ENCODE results near the gene MRPL19.

Gene MRPL19

GRCh38 chr2:75646583-75647425 lies at the start of gene MRPL19:
Gene MRPL19 (plus strand): TSS chr2:75646783. CDS start chr2:75646808, 25 bp downstream.
- DNase-seq (ENCODE audit: low read depth), result peak; percentile 95

- peak; percentile 58 for DNase-seq (ENCODE audit: low read depth)
Observed at GRCh38 chr2:75596784-75597183, 49.8 kb upstream of the MRPL19 start.

GRCh38 chr2:75597949-75598348 lies 48.6 kb upstream of the MRPL19 start:
- DNase-seq (ENCODE audit: low read depth), result no peak

GRCh38 chr2:75598589-75599155 lies 47.9 kb upstream of the MRPL19 start:
- no peak for DNase-seq (ENCODE audit: low read depth)

- peak; percentile 14 for DNase-seq (ENCODE audit: low read depth)
Observed at GRCh38 chr2:75600461-75601011, 46.0 kb upstream of the MRPL19 start.

GRCh38 chr2:75602724-75603342 lies 43.8 kb upstream of the MRPL19 start:
- DNase-seq (ENCODE audit: low read depth), result peak; percentile 90

GRCh38 chr2:75603477-75603876 lies 43.1 kb upstream of the MRPL19 start:
- DNase-seq (ENCODE audit: low read depth), result no peak

GRCh38 chr2:75604484-75604883 lies 42.1 kb upstream of the MRPL19 start:
- DNase-seq (ENCODE audit: low read depth), result peak; percentile 24

- peak; percentile 96 for DNase-seq (ENCODE audit: low read depth)
Observed at GRCh38 chr2:75605770-75606529, 40.6 kb upstream of the MRPL19 start.

- DNase-seq (ENCODE audit: low read depth), result peak; percentile 76
Observed at GRCh38 chr2:75606761-75607399, 39.7 kb upstream of the MRPL19 start.

GRCh38 chr2:75607400-75607798 lies 39.2 kb upstream of the MRPL19 start:
- DNase-seq (ENCODE audit: low read depth), result no peak

GRCh38 chr2:75607988-75608683 lies 38.4 kb upstream of the MRPL19 start:
- DNase-seq (ENCODE audit: low read depth), result peak; percentile 28

GRCh38 chr2:75608684-75609333 lies 37.8 kb upstream of the MRPL19 start:
- DNase-seq (ENCODE audit: low read depth), result peak; percentile 34

- no peak for DNase-seq (ENCODE audit: low read depth)
Observed at GRCh38 chr2:75609334-75609689, 37.3 kb upstream of the MRPL19 start.

GRCh38 chr2:75609937-75610508 lies 36.6 kb upstream of the MRPL19 start:
- DNase-seq (ENCODE audit: low read depth), result peak; percentile 26

- DNase-seq (ENCODE audit: low read depth), result no peak
Observed at GRCh38 chr2:75610671-75611070, 35.9 kb upstream of the MRPL19 start.

- DNase-seq (ENCODE audit: low read depth), result no peak
Observed at GRCh38 chr2:75612108-75612861, 34.3 kb upstream of the MRPL19 start.

- DNase-seq (ENCODE audit: low read depth), result peak; percentile 18
Observed at GRCh38 chr2:75612862-75613243, 33.7 kb upstream of the MRPL19 start.

GRCh38 chr2:75614162-75614651 lies 32.4 kb upstream of the MRPL19 start:
- DNase-seq (ENCODE audit: low read depth), result peak; percentile 19
